Esophagus mucosa (tissue), 1 donor: ENCODE data around the gene NOL12. TPM values are rescaled to one million over a fixed set of nuclear protein-coding genes. Genes with fewer than 3 reads are reported as not detected.

Experiments
- ATAC-seq: fragments of 200-7000 bp; cut with Tn5 transposase; one replicate; pipeline ENCODE4 v1.9.1; 2020
- total RNA-seq: library from RNA; stranded (reverse); gene quantifications from one replicate; pipeline ENCODE4 v1.2.4, GENCODE V29; 2023
- donor health status: DM: yes; HTN: yes; CAD: no.

Gene NOL12
- total RNA-seq, 1 donor from 2014 or later = 32.8 TPM

DNA sequence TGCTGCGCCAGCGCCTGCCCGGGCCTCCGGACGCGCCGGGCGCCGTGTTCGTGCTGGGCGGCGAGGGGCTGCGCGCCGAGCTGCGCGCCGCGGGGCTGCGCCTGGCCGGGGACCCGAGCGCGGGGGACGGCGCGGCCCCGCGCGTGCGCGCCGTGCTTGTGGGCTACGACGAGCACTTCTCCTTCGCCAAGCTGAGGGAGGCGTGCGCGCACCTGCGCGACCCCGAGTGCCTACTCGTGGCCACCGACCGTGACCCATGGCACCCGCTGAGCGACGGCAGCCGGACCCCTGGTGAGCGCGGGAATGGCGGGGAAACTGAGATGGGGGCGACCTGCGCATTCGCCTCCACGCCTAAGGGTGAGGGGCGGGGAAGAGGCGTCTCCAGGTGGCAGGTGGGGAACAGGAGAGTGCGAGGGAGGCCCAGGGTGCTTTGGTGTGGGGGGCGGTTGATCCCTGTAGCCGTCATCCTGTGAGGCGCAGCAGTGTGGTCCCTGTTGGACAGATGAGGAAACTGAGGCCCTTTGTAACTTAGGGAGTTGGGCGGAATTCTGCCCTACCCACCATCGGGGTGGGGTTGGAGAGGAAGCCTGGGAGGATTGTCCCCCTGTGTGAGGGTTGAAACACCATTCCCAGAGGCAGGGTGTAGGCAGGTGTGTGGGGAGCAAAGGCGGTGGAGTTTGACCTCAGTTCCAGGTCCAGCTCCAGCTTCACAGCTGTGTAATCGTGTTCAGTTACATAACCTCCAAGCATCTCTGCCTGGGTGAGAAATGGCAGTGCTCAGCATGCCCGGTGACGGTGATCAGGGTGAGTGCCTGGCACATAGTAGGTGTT, 26.9 kb upstream of the NOL12 start:
- no peak for ATAC-seq

DNA sequence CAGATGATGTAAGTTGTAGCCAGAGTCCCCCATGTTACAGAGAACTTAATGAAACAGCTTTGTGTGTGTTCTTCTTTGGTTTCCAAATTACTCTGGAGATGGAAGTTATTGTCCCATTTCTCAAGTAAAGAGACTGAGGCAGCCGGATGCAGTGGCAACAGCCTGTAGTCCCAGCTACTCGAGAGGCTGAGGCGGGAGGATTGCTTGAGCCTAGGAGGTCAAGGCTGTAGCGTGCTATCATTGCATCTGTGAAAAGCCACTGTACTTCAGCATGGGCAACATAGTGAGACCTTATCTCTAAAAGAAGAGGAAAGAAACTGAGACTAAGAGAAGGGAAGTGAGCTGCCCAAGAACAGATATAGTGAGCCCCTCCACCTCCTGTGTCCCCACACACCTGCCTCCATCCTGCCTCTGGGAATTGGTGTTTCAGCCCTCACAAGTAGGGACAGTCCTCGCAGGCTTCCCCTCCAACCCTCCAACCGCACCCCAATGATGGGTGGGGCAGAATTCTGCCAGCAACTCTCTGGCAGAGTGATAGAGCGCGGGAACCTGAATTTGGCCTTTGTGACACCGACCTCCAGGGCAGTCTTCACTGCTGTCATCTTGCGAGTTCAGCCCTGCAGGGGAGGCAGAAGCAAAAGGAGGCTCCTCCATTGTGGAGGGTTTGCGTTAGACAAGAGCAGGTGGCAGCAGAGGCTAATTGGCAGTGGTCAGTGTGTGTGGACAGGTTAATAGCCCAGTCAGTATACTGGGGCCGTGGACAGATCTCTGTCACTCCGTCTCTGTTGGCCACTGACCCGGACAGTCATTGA, 26.0 kb upstream of the NOL12 start:
- ATAC-seq = no peak

DNA sequence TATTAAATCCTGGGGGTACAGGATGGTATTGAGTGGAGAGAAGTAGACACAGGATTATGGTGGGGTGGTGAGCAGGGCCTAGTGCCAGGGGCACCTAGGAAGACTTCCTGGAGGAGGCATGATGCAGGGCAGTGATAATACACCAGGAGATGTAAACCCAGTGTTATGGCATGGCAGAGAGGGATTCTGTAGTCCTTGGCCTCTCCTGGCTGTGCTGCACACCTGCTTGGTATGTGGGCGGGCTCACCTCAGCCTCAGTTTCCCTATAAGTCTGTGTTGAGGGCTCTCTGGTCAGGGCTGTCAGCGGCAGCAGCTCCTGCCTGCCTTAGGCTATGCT, 25.5 kb upstream of the NOL12 start:
- no peak for ATAC-seq

DNA sequence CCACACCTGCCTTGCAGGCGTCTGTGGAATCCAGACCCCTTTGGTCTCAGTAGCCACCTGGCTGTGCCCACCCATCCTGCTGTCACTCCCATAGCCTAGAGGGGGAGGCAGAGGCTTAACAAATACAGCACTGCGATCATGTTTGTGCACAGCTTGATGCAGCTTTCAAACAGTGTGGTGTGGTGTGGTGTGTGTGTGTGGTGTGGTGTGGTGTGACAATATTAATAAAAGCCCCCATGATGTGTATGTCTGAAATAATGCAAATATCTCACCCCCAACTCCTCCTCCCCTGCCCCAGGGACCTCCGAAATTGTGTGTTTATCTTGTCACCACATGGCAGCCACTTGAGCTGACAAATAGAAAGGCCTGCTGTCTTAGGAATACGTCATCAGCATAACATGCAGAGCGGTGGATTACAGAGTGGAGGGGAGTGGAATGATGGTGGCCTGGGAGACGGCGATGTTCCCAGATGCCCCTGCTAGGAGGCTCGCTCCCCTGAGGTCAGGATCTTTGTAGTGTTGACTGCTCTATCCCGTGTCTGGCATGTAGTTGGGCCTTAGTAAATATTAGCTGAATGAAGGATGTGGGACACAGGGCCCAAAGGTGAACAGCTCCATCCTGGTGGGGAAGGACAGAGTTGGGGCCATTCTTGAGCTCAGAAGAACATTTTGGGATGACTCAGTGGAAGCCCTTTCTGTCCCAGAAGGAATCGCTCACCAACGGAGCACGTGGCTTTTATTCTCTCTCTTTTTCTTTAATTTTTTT, 24.8 kb upstream of the NOL12 start:
- ATAC-seq = no peak

DNA sequence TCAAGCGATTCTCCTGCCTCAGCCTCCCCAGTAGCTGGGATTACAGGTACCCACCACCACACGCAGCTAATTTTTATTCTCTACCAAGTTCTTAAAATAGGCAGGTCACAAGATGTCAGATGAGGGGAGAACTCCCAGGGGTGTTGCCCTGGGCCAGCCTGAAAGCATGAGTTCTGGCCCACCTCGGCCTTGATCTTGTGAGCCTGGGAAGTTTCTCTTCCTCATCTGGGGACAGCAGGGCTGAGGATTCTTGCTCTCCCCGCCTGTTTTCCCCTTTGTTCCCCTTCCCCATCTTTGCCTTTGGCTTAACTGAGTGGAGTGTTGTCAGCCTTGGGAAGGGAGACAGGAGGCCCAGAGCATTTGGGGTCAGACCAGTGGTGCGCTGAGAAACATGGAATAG, 24.1 kb upstream of the NOL12 start:
- no peak for ATAC-seq

DNA sequence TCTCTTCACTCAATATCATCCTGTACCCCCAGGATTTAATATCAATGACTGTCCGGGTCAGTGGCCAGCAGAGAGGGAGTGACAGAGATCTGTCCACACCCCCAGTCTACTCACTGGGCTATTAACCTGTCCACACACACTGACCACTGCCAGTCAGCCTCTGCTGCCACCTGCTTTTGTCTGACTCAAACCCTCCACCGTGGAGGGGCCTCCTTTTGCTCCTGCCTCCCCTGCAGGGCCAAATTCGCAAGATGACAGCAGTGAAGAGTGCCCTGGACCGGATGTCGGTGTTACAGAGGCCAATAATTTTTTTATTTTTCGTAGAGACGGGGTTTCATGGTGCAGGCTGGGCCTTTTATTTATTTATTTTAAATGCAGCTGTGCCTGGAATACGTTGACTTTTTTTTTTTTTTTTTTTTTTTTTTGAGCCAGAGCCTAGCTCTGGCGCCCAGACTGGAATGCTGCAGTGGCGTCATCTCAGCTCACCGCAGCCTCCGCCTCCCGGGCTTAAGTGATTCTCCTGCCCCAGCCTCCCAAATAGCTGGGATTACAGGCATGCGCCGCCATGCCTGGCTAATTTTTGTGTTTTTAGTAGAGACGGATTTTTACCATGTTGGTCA, 22.5 kb upstream of the NOL12 start:
- no peak for ATAC-seq

DNA sequence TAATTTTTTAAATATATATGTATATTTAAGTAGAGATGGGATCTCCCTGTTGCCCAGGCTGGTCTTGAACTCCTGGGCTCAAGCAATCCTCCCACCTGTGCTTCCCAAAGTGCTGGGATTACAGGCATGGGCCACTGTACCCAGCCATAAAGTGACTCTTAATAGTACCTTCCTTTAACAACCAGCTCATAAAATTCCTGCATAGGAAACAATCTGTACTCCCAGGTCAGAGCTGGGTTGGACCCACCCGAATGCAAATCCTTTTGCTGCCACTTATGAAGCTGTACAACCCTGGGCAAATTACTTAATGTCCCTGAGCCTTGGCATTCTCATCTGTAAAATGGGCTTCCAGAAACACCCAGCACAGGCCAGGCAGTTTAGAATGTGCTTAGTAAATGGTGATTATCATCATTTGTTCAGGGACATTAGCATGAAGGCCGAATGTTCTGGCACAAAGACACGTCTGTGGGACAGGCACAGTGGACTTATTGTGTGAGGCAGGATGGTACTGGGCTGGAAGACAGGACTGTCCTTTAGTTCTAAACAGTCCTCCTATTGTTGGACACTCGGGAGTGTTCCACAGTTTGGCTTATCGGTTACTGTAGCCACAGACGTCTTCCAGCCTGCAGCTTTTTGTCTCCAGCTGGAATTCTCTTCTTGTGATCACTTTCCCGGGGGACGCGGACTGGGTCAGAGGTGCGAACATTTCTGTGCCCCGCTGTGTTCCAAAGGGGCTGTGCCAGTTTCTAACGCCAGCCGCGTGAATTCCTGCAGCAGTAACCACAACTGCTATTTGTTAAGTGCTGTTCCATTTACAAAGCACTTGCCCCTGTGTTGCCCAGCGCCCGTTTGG, 21.7 kb upstream of the NOL12 start:
- no peak for ATAC-seq

DNA sequence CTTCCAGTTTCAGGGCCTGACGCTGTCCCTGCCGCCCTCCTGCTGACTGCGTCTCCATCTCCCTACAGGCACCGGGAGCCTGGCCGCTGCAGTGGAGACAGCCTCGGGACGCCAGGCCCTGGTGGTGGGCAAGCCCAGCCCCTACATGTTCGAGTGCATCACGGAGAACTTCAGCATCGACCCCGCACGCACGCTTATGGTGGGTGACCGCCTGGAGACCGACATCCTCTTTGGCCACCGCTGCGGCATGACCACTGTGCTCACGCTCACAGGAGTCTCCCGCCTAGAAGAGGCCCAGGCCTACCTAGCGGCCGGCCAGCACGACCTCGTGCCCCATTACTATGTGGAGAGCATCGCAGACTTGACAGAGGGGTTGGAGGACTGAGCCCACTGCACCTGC, 20.7 kb upstream of the NOL12 start:
- ATAC-seq = no peak

DNA sequence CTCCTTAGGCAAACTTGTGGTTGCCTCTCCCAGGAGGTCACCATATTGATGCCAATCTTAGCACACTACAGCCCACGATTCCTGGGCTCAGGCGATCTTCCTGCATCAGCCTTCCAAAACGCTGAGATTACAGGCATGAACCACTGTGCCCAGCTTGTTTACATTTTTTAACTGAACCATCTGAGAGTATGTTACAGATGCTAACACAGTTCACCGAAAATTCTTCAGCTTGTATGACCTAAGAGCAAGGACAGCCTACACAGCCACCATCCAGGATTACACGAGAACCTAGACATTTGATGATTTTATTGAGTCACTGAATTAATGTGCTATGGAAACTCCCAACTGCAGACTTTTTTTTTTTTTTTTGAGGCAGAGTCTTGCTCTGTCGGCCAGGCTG, 16.6 kb upstream of the NOL12 start:
- ATAC-seq = no peak

DNA sequence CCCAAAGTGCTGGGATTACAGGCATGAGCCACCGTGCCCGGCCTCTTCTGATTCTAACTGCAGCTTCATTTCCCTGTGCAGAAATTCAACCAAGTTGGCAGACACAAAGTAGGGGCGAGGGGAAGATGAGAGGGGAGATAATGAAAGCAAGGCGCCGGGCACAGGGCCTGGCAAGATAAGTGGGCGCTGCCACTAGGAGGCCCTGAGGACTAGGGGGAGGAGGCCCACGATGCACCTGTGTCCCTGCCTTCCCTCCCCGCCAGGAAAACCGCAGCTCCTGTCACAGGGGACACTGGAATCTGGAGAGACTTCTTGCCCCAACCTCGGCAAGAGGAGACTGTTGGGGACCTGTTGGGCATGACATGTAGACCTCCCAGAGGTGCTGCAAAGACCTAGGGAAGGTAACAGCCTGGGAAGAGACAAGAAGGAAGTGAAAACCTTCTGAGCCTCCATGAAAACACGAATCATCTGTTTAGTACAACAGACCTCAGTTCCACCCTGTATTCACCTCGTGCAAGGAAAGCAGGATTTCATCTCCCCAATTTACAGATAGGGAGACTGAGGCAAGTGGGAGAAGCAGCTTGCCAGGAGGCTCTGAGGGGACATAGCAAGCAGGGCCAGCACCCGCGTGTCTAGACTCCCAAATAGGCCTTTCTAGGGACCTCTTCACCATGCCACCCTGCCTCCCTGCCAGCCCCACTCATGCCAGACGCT, 13.8 kb upstream of the NOL12 start:
- ATAC-seq = no peak

DNA sequence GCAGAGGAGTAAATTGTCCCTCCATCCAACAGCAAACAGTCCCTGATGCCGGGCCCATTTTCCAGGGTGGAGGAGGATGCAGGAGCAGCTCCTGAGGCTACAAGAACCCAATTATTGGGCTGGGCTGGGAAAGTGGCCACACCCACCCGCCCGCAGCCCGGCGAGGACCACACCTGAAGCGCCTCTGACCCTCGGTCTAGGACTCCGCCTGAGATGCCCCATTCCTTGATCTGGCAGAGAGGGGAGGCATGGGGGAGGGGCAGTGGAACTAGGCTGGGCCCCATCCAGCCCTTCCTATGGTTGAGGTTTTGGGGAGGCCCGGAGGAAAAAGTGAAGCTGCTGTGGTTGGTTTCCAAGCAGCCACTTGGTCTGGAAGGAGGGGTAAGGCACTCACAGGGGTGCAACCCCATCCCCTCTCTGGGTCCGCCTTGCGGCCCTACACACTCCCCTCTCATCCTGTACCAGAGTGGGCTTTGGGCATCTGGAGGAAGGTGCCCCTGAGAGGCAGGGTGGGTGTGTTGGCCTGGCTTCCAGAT, 13.2 kb upstream of the NOL12 start:
- no peak for ATAC-seq

DNA sequence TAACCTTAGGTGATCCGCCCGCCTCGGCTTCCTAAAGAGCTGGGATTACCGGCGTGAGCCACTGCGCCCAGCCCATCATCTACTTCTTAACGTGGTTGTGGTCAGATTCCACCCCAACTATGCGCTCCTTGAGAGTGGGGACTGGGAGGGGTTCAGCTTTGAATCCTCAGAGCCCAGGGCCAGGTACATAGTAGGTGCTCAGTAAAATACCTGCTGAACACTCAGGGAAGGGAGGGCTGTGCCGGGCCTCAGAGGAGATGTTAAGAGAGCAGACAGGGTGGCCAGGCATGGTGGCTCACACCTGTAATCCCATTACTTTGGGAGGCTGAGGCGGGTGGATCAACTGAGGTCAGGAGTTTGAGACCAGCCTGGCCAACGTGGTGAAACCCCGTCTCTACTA, 11.9 kb upstream of the NOL12 start:
- ATAC-seq = no peak

DNA sequence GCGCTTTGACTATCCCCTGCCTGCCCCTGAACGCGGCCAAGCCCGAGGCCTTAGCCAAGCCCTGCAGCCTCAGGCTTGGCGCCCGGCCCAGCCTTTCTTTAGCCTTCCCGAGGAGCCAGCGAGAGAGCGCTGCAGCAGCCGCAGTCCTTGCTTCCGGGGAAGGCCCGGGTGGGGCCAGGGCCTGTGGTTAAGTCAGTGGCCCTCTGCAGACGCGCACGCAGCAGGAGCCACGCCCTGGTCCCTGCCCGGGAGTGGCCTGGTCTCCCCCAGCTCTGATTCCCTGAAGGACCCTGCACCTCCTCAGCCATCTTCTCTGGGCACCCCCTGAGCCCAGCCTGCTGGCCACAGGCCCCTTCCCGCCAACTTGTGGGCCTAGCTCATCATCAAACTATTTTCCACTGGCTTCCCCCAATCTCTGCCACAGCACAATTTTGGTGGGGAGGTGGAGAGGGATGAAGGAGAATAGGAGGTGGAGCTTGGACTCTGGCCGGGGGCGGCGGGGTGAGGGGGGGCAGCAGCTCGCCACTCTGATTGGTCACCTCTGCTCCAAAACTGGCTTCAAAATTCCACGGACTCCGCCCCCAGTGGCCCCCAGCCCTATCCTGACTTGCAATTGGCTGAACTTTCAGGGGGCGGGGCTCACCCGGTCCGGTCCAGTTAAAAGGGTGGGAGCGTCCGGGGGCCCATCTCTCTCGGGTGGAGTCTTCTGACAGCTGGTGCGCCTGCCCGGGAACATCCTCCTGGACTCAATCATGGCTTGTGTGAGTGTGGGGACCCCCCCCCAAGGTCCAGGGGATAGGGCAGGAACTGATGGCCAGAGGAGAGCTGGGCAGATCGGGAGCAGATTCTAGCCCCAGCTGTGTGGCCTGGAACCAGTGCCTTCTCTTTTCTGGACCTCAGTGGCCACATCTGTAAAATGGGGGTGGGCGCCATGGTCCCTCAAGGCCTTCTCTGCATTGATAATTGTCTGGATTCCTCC, 10.9 kb upstream of the NOL12 start, which contains the start of gene LGALS1:
LGALS1 (plus strand) TSS at position 686 of the 979 bp plus-strand sequence; CDS start at position 753, 67 bp downstream.
- peak; percentile 82 for ATAC-seq

DNA sequence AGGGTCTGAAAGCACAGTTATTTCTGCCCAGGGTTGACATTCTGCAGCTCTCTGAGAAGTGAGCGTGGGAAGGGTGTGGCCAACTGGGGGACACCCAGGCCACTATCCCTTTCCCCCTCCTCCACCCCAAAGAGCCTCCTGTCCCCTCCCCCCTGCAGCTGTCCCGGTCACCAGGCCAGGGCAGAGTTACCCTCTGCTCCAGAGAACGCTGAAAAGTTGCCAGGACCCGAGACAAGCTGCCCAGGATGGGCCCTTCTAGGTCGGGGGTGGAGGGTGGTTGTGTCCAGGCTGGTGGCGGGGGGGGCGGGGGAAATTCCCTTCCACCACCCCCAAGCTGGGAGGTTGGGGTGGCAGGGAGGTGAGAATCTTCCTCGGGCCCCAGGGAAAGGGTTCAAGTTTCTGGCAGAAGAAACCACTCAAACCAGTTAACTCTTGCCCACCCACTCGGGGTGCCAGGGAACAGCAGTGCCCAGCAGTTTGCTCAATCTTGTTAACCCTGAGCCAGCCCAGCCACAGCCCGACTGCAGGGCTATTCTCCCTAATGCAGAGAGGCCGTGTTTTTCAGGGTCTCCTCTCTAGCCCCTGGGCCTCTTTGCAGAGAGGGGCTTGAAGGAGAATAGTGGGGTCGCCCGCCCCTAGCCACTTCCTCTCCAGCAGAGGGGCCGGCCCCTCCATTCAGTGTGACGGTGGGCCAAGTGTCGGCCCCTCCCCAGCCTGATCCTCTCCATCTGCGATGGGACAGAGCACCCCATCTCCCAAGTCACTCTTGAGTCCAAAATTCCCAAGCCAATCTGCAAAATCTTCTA, 10.0 kb upstream of the NOL12 start:
- ATAC-seq = no peak

DNA sequence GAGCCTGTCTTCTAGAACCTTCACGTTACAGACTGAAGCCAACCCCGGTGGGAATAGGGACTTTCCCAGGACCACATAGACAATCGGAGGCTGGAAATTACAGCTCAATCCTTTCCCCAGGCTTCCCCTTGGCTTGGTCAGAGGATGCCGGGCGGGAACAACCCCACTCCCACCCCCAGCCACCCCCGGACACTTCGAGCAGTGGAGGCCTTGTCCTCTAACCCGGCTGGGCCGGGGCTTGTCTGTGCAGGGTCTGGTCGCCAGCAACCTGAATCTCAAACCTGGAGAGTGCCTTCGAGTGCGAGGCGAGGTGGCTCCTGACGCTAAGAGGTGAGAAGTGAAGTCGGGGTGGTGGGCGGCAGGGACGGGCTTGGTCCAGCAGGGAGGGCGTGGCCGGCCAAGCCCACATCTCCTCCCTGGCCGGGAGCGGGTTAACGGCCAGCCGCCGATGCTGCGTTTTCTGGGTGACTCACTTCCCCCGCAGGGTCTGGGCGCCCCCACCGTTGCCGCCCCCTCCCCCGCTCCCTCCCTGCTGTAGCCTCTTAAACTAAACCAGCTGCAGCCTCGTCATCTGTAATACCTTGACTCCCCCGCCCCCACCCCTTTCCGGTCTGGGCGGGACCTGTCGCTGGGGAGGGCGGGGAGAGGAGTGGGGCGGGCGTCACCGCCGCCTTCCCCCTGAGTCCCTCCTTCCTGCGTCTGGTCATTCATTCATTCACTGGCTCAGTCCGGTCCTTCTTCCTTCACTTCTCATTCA, 9.2 kb upstream of the NOL12 start:
- peak; percentile 60 for ATAC-seq

DNA sequence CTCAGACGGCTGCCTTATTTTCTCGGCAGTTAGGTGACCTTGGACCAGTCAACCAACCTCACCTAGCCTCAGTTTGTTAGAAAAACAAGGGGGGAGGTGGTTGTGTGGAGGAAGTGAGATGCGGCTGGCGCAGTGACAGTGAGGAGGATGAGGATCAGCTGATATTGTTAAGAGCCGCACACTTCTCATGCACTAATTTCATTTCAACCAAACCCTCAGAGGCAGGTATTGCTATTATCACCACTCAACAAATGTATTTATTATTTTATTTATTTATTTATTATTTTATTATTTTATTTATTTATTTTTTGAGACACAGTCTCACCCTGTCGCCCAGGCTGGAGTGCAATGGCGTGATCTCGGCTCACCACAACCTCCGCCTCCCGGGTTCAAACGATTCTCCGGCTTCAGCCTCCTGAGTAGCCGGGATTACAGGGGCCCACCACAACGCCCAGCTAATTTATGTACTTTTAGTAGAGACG, 8.6 kb upstream of the NOL12 start:
- ATAC-seq = no peak

DNA sequence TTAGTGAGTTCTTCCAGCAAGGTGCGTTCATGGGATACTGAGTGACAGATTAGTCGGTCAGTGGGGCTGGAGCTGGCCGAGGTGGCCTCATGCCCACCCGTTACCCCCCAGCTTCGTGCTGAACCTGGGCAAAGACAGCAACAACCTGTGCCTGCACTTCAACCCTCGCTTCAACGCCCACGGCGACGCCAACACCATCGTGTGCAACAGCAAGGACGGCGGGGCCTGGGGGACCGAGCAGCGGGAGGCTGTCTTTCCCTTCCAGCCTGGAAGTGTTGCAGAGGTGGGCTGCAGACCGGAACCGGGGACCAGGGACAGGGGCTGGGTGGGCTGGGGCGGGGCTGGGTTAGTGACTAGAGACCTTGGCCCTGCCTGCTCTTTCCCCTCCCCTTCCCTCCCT, 7.8 kb upstream of the NOL12 start:
- no peak for ATAC-seq

DNA sequence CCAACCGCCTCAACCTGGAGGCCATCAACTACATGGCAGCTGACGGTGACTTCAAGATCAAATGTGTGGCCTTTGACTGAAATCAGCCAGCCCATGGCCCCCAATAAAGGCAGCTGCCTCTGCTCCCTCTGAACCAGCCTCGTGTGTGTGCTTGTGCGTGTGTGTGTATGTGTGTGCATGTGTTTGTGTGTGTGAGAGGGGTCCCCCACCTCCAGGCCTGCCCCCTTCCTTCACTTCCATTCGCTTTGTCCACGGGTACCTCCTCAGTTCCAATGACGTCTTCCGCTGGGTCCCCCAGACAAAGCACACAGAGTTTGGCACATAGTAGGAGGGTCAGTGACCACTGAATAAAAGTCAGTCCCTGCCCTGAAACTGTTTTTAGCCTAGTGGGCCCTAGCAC, 6.5 kb upstream of the NOL12 start:
- no peak for ATAC-seq
